HEK293 (cell line): Measurements from ENCODE around the gene DGCR2.

ENCODE experiments used
- ATF2 ChIP-seq: fragments of 450-650 bp; formaldehyde crosslinking; IDR thresholded peaks from 2 replicates; pipeline ENCODE4 v1.5.1; 2016; ENCODE audit warnings: missing biosample characterization, missing genetic modification characterization, low read depth
- HOXA7 ChIP-seq: sonication (generic); formaldehyde crosslinking; IDR thresholded peaks from 2 replicates; pipeline ENCODE4 v1.8.1; 2022; ENCODE audit warnings: missing genetic modification reagents, borderline replicate concordance
- SP2 ChIP-seq: fragments of 450-650 bp; formaldehyde crosslinking; IDR thresholded peaks from 2 replicates; pipeline ENCODE4 v1.5.1; 2016; ENCODE audit warnings: missing biosample characterization, missing genetic modification characterization
- ZNF274 ChIP-seq, 2 experiments: fragments of 200-500 bp in 1 of 2; fragments of 450-650 bp in 1 of 2; sonication (Bioruptor generic) in 1 of 2; formaldehyde crosslinking in 1 of 2; IDR thresholded peaks; 2 replicates each; pipeline versions ENCODE4 v1.5.1 to v1.6.1; 2014 to 2016; ENCODE audit warnings: borderline replicate concordance in 1 of 2, inconsistent platforms in 1 of 2, low read length in 1 of 2, missing biosample characterization in 1 of 2, missing genetic modification characterization in 1 of 2
- ZNF530 ChIP-seq: fragments of 450-650 bp; formaldehyde crosslinking; IDR thresholded peaks from 2 replicates; pipeline ENCODE4 v1.5.1; 2016; ENCODE audit warnings: low read depth, missing biosample characterization, missing genetic modification characterization
- ZNF560 ChIP-seq: fragments of 450-650 bp; formaldehyde crosslinking; IDR thresholded peaks from 2 replicates; pipeline ENCODE4 v1.5.1; 2017; ENCODE audit warnings: missing biosample characterization, missing genetic modification characterization, borderline replicate concordance
- TF ChIP-seq, protein P1 (sequence below): fragments of 450-650 bp; formaldehyde crosslinking; IDR thresholded peaks from 2 replicates; pipeline ENCODE4 v1.5.1; 2016; ENCODE audit warnings: missing biosample characterization, missing genetic modification characterization
- TF ChIP-seq, protein P2 (sequence below): sonication (generic); formaldehyde crosslinking; IDR thresholded peaks from 2 replicates; pipeline ENCODE4 v1.8.1; 2022; ENCODE audit warnings: mild to moderate bottlenecking, moderate library complexity, missing genetic modification reagents
- TF ChIP-seq, protein P3 (sequence below): fragments of 450-650 bp; formaldehyde crosslinking; IDR thresholded peaks from 2 replicates; pipeline ENCODE4 v1.5.1; 2016; ENCODE audit warnings: missing biosample characterization, missing genetic modification characterization, borderline replicate concordance

GRCh38 chr22:19062943-19063308, 59.3 kb downstream of the DGCR2 start:
- TF ChIP-seq, protein P1, sequence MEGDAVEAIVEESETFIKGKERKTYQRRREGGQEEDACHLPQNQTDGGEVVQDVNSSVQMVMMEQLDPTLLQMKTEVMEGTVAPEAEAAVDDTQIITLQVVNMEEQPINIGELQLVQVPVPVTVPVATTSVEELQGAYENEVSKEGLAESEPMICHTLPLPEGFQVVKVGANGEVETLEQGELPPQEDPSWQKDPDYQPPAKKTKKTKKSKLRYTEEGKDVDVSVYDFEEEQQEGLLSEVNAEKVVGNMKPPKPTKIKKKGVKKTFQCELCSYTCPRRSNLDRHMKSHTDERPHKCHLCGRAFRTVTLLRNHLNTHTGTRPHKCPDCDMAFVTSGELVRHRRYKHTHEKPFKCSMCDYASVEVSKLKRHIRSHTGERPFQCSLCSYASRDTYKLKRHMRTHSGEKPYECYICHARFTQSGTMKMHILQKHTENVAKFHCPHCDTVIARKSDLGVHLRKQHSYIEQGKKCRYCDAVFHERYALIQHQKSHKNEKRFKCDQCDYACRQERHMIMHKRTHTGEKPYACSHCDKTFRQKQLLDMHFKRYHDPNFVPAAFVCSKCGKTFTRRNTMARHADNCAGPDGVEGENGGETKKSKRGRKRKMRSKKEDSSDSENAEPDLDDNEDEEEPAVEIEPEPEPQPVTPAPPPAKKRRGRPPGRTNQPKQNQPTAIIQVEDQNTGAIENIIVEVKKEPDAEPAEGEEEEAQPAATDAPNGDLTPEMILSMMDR (tag by site-specific recombination) = no peak
- TF ChIP-seq, protein P2, sequence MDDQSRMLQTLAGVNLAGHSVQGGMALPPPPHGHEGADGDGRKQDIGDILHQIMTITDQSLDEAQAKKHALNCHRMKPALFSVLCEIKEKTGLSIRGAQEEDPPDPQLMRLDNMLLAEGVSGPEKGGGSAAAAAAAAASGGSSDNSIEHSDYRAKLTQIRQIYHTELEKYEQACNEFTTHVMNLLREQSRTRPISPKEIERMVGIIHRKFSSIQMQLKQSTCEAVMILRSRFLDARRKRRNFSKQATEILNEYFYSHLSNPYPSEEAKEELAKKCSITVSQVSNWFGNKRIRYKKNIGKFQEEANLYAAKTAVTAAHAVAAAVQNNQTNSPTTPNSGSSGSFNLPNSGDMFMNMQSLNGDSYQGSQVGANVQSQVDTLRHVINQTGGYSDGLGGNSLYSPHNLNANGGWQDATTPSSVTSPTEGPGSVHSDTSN (CRISPR knock-in tag) = no peak
- TF ChIP-seq ZNF530 (tag by site-specific recombination) = no peak
- TF ChIP-seq ATF2 (tag by site-specific recombination) = no peak
- no peak for TF ChIP-seq ZNF274 (IDR thresholded peaks at IDR 0.05; ENCODE audit: low read length)
- no peak for TF ChIP-seq ZNF274 (tag by site-specific recombination; IDR thresholded peaks at IDR 0.05; ENCODE audit: borderline replicate concordance)
- no peak for TF ChIP-seq ZNF560 (tag by site-specific recombination)
- TF ChIP-seq, protein P3, sequence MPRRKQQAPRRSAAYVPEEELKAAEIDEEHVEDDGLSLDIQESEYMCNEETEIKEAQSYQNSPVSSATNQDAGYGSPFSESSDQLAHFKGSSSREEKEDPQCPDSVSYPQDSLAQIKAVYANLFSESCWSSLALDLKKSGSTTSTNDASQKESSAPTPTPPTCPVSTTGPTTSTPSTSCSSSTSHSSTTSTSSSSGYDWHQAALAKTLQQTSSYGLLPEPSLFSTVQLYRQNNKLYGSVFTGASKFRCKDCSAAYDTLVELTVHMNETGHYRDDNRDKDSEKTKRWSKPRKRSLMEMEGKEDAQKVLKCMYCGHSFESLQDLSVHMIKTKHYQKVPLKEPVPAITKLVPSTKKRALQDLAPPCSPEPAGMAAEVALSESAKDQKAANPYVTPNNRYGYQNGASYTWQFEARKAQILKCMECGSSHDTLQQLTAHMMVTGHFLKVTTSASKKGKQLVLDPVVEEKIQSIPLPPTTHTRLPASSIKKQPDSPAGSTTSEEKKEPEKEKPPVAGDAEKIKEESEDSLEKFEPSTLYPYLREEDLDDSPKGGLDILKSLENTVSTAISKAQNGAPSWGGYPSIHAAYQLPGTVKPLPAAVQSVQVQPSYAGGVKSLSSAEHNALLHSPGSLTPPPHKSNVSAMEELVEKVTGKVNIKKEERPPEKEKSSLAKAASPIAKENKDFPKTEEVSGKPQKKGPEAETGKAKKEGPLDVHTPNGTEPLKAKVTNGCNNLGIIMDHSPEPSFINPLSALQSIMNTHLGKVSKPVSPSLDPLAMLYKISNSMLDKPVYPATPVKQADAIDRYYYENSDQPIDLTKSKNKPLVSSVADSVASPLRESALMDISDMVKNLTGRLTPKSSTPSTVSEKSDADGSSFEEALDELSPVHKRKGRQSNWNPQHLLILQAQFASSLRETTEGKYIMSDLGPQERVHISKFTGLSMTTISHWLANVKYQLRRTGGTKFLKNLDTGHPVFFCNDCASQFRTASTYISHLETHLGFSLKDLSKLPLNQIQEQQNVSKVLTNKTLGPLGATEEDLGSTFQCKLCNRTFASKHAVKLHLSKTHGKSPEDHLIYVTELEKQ (tag by site-specific recombination) = no peak
- no peak for TF ChIP-seq SP2 (tag by site-specific recombination)
- no peak for TF ChIP-seq HOXA7 (CRISPR knock-in tag)
